ENCODE results near the gene PPP2R1B.
A peak's percentile ranks its signal among the peaks of the same experiment; 100 is the strongest.

Gene PPP2R1B

DNA sequence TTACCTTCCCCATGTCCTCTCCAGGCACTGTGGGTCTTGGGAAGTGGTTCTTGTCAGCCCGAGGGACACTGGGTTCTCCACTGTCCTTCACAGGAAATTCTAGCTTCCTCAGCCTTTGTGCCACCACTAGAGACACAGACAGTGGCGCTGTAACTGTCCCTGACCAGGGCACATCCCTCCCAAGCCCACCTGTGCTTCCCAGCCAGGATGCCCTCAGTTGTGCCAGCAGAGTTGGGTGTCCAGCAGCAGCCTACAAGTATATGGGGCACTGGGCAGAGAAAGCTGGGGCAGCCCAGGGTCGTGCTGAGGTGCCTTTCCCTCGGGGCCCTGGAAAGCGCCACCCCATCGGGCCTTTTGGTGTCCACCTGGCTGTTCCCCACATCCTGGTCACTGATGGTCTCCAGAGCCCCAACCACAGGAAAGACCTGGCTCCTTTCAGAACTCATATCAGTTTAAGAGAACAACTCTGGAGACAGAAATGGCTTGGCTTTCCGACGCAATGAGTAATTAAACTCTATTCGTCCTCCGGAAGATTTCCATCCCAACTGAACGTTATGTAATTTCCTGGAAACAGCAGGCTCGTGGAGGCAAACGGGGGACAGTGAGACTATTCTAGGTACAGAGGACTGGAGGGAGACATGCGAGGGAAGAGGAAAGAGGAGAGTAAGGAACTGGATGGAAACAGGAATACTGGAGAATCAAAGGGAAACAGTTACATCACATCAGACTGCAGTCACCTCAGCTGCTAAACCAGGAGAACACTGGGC is 28.6 kb downstream of the PPP2R1B start:
- ATAC-seq (ENCODE audit: low read depth) (no peak), DNase-seq (ENCODE audit: low spot score) (no peak)
- H3K36me3 ChIP-seq (ENCODE audit: low read depth) = peaks cover 33% of the 10 kb centered on the region
- no peak for TF ChIP-seq CTCF (IDR thresholded peaks at IDR 0.05; ENCODE audit: poor library complexity, severe bottlenecking)
- no peak overlapping the region for H3K4me3 ChIP-seq (ENCODE audit: severe bottlenecking)
- H3K27ac ChIP-seq (ENCODE audit: poor library complexity, severe bottlenecking) = no peak overlapping the region
- no peaks in the 10 kb centered on the region for H3K9me3 ChIP-seq (ENCODE audit: severe bottlenecking)
- H3K27me3 ChIP-seq (ENCODE audit: insufficient read depth, poor library complexity, severe bottlenecking) = no peaks in the 10 kb centered on the region
- H3K4me1 ChIP-seq (ENCODE audit: insufficient read depth, poor library complexity, severe bottlenecking) = peaks cover 18% of the 10 kb centered on the region

- ATAC-seq (ENCODE audit: low read depth) (no peak), DNase-seq (ENCODE audit: low spot score) (no peak)
- Histone ChIP-seq H3K4me3 (ENCODE audit: severe bottlenecking) (no peak overlapping the region), H3K27ac (ENCODE audit: poor library complexity, severe bottlenecking) (peak overlapping the region; percentile 81), H3K36me3 (ENCODE audit: low read depth) (peaks cover 26% of the 10 kb centered on the region), H3K9me3 (ENCODE audit: severe bottlenecking) (no peaks in the 10 kb centered on the region), H3K4me1 (ENCODE audit: insufficient read depth, poor library complexity, severe bottlenecking) (peaks cover 18% of the 10 kb centered on the region), H3K27me3 (ENCODE audit: insufficient read depth, poor library complexity, severe bottlenecking) (no peaks in the 10 kb centered on the region)
- TF ChIP-seq CTCF (IDR thresholded peaks at IDR 0.05; ENCODE audit: poor library complexity, severe bottlenecking) = no peak
Observed at GRCh38 chr11:111736621-111737443, 29.4 kb downstream of the PPP2R1B start.

DNA sequence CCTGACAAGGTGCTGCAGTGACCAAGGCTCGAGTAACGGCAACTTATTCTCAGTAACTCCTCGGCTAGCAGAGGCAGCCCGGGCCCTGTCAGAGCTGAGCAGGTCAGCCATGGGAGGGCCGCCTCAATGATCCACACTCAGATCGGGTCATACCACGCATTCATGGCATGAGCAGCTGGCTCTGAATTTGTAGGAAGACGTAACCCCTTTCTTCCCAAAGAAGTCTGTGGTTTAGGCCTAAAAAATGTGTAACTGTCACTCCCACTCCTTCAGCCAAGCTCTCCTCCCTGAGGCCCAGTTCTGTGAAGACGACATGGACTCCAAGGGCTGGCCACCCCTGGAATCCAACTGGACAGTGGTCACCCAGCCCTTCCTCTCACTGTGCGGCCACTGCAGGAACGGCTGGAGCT is 30.0 kb downstream of the PPP2R1B start:
- no peak for TF ChIP-seq CTCF (IDR thresholded peaks at IDR 0.05; ENCODE audit: poor library complexity, severe bottlenecking)
- Histone ChIP-seq H3K9me3 (ENCODE audit: severe bottlenecking) (no peaks in the 10 kb centered on the region), H3K4me1 (ENCODE audit: insufficient read depth, poor library complexity, severe bottlenecking) (peaks cover 18% of the 10 kb centered on the region), H3K27ac (ENCODE audit: poor library complexity, severe bottlenecking) (peak overlapping the region; percentile 81), H3K4me3 (ENCODE audit: severe bottlenecking) (no peak overlapping the region), H3K36me3 (ENCODE audit: low read depth) (peaks cover 19% of the 10 kb centered on the region), H3K27me3 (ENCODE audit: insufficient read depth, poor library complexity, severe bottlenecking) (no peaks in the 10 kb centered on the region)
- DNase-seq (ENCODE audit: low spot score) (no peak), ATAC-seq (ENCODE audit: low read depth) (no peak)

GRCh38 chr11:111735262-111736116 is 30.7 kb downstream of the PPP2R1B start:
- Histone ChIP-seq H3K9me3 (ENCODE audit: severe bottlenecking) (no peaks in the 10 kb centered on the region), H3K27me3 (ENCODE audit: insufficient read depth, poor library complexity, severe bottlenecking) (no peaks in the 10 kb centered on the region), H3K27ac (ENCODE audit: poor library complexity, severe bottlenecking) (peak overlapping the region; percentile 81), H3K4me1 (ENCODE audit: insufficient read depth, poor library complexity, severe bottlenecking) (peaks cover 18% of the 10 kb centered on the region), H3K36me3 (ENCODE audit: low read depth) (peaks cover 12% of the 10 kb centered on the region), H3K4me3 (ENCODE audit: severe bottlenecking) (no peak overlapping the region)
- ATAC-seq (ENCODE audit: low read depth) = peak; percentile 87
- peak; percentile 81 for DNase-seq (ENCODE audit: low spot score)
- no peak for TF ChIP-seq CTCF (IDR thresholded peaks at IDR 0.05; ENCODE audit: poor library complexity, severe bottlenecking)
